ENCODE data around the gene CABYR. TPM values are rescaled to one million over a fixed set of nuclear protein-coding genes. Genes with fewer than 3 reads are reported as not detected.

Gene CABYR
- total RNA-seq, 4 donors from 2014 or later, result 1.9 to 5.3 (median 2.4) TPM

GRCh38 chr18:24188120-24188519 is 49.3 kb downstream of the CABYR start:
- DNase-seq (ENCODE audit: low spot score) (no peak), ATAC-seq (ENCODE audit: low FRiP score) (no peak)
- TF ChIP-seq CTCF (IDR thresholded peaks at IDR 0.05), result no peak

- ATAC-seq (ENCODE audit: low FRiP score), result no peak
- no peak for DNase-seq (ENCODE audit: low spot score)
- no peak for TF ChIP-seq CTCF (IDR thresholded peaks at IDR 0.05)
Observed at GRCh38 chr18:24189007-24189528, 50.2 kb downstream of the CABYR start.

- ATAC-seq (ENCODE audit: low FRiP score), result no peak
- TF ChIP-seq CTCF (IDR thresholded peaks at IDR 0.05), result no peak
Observed at GRCh38 chr18:24189664-24190346, 50.9 kb downstream of the CABYR start.

GRCh38 chr18:24190590-24190989 is 51.7 kb downstream of the CABYR start:
- no peak for ATAC-seq (ENCODE audit: low FRiP score)
- no peak for TF ChIP-seq CTCF (IDR thresholded peaks at IDR 0.05)
- no peak for DNase-seq (ENCODE audit: low spot score)

More at GRCh38 chr18:24189664-24190346, 50.9 kb downstream of the CABYR start:
- no peak for DNase-seq (ENCODE audit: low spot score)

GRCh38 chr18:24195296-24196053 is 56.6 kb downstream of the CABYR start:
- DNase-seq (ENCODE audit: low spot score) (no peak), ATAC-seq (ENCODE audit: low FRiP score) (no peak)
- TF ChIP-seq CTCF (IDR thresholded peaks at IDR 0.05), result no peak

GRCh38 chr18:24196764-24197163 is 57.9 kb downstream of the CABYR start:
- no peak for DNase-seq (ENCODE audit: low spot score)
- no peak for ATAC-seq (ENCODE audit: low FRiP score)
- TF ChIP-seq CTCF (IDR thresholded peaks at IDR 0.05), result no peak
